Measurements from ENCODE around the gene C2CD2L. TPM values are rescaled to one million over a fixed set of nuclear protein-coding genes. Genes with fewer than 3 reads are reported as not detected.
A peak's percentile ranks its signal among the peaks of the same experiment; 100 is the strongest.

Gene C2CD2L
- total RNA-seq, 1 experiment from 2014 or later = 5.6 TPM

DNA sequence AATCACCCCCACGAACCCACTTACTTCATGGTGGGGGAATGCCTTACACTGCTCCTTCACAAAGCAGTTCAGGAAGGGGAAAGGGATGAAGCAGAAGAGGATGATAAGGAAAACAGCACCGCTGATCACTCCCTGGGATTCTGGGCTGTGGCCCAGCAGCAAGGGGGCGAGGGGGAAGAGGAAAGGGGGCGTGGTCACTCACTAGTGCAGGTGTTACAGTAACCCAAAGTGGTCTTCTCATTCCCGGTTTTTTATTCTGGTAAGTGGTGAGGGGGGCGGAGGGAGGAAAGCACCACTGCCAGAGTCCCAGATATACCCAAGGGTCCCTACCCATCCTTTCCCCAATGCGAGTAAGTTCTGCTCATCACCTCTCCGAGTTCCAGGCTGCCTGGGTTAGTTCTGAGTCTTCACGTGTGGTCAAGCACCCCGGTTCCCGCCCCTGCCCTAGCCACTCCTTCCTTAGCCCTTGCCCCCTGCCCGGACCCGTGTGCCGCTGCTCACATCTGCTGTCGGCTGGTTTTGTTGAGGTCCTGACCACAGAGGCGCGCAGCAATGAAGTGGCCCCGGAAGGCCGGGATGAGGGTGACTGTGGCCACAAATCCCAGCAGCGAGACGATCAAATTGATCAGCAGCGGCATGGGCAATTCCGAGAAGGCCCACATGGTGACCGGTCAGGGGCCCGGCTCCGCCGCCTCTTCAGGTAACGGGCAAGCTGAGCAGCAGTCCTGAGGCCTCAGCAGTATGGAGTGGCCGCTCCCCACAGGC is 6.0 kb upstream of the C2CD2L start:
- no peaks in the 10 kb centered on the region; the same call in 1 of the 2 replicates for H3K79me2 ChIP-seq (ENCODE audit: insufficient read depth, low read length)
- no peak overlapping the region for H3K27ac ChIP-seq (ENCODE audit: insufficient read length, low read depth, low read length)
- H4K5ac ChIP-seq (ENCODE audit: insufficient read length, low read depth, low read length) = no peak overlapping the region
- H3K14ac ChIP-seq (ENCODE audit: insufficient read depth, low read length) = peak overlapping the region; percentile 75; the same call in 1 of the 2 replicates
- DNase-seq = peak; percentile 79
- no peak overlapping the region for H2BK20ac ChIP-seq (ENCODE audit: low read depth, low read length, poor library complexity, severe bottlenecking)
- no peak overlapping the region for H2BK12ac ChIP-seq (ENCODE audit: insufficient read length, low read depth, low read length)
- peak overlapping the region; percentile 65 for H3K9ac ChIP-seq (ENCODE audit: extremely low read depth, insufficient read length, low read length)
- TF ChIP-seq, protein P1, sequence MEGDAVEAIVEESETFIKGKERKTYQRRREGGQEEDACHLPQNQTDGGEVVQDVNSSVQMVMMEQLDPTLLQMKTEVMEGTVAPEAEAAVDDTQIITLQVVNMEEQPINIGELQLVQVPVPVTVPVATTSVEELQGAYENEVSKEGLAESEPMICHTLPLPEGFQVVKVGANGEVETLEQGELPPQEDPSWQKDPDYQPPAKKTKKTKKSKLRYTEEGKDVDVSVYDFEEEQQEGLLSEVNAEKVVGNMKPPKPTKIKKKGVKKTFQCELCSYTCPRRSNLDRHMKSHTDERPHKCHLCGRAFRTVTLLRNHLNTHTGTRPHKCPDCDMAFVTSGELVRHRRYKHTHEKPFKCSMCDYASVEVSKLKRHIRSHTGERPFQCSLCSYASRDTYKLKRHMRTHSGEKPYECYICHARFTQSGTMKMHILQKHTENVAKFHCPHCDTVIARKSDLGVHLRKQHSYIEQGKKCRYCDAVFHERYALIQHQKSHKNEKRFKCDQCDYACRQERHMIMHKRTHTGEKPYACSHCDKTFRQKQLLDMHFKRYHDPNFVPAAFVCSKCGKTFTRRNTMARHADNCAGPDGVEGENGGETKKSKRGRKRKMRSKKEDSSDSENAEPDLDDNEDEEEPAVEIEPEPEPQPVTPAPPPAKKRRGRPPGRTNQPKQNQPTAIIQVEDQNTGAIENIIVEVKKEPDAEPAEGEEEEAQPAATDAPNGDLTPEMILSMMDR (conservative IDR thresholded peaks at IDR 0.05) = peak; percentile 32; the same call in 1 of the 3 replicates
- peaks cover 21 to 31% (median 28%) of the 10 kb centered on the region in 3 experiments; a peak in 6 of 7 replicates for H3K36me3 Mint-ChIP-seq (ENCODE audit: insufficient read depth in 1 of 3, low read depth in 3 of 3)
- H3K4me2 ChIP-seq (ENCODE audit: insufficient read depth, insufficient read length, low read length) = peak overlapping the region; percentile 91
- H4K8ac ChIP-seq (replicated peaks; ENCODE audit: insufficient read length, low read depth, low read length) = no peak overlapping the region
- no peak overlapping the region for H2AK5ac ChIP-seq (ENCODE audit: insufficient read length, low read length)
- H4K20me1 ChIP-seq (ENCODE audit: control insufficient read depth, insufficient read depth, insufficient read length) = no peaks in the 10 kb centered on the region
- H3K4me1 ChIP-seq (ENCODE audit: insufficient read depth, low read length) = no peaks in the 10 kb centered on the region
- H3K4ac ChIP-seq (ENCODE audit: low read depth, low read length) = no peak overlapping the region
- H3K4me3 Mint-ChIP-seq = peak overlapping the region; percentile 85 to 91
- peaks cover 25 to 26% of the 10 kb centered on the region in 2 experiments for H3K4me1 Mint-ChIP-seq
- H3K56ac ChIP-seq (ENCODE audit: insufficient read length, low read depth, low read length) = no peak overlapping the region
- no peaks in the 10 kb centered on the region for H3K9me3 ChIP-seq (ENCODE audit: control insufficient read depth, low read depth, low read length)
- no peak overlapping the region for H4K91ac ChIP-seq (ENCODE audit: insufficient read length, low read depth, low read length)
- no CpG with 5 or more reads among the region's 29 CpGs for WGBS (ENCODE audit: extremely low coverage, insufficient read length, low lambda C conversion rate)
- no peak overlapping the region for H2BK15ac ChIP-seq (ENCODE audit: low read depth, low read length)
- H3K27me3 Mint-ChIP-seq (ENCODE audit: low read depth) = peaks cover 3% of the 10 kb centered on the region; the same call in 1 of the 2 replicates
- peak overlapping the region; percentile 99 to 100 (median 100) for H3K27ac Mint-ChIP-seq
- H3K18ac ChIP-seq (ENCODE audit: insufficient read length, low read depth, low read length) = peak overlapping the region; percentile 54
- no peak overlapping the region for H2BK120ac ChIP-seq (ENCODE audit: low read depth, low read length, poor library complexity, severe bottlenecking)
- no peak overlapping the region for H2AFZ ChIP-seq (ENCODE audit: low read length)
- H3K79me1 ChIP-seq (ENCODE audit: insufficient read depth, low read depth, low read length, poor library complexity, severe bottlenecking) = no peaks in the 10 kb centered on the region
- H3K27me3 ChIP-seq (ENCODE audit: insufficient read depth, low read length) = no peaks in the 10 kb centered on the region
- no peak overlapping the region for H2BK5ac ChIP-seq (ENCODE audit: insufficient read length, low read length)
- peaks cover 16% of the 10 kb centered on the region for H3K23me2 ChIP-seq (ENCODE audit: insufficient read length, low read depth, low read length, poor library complexity, severe bottlenecking)
- no peaks in the 10 kb centered on the region; a peak in 1 of 5 replicates for H3K9me3 Mint-ChIP-seq
- H3K23ac ChIP-seq (ENCODE audit: insufficient read length, low read depth, low read length) = no peak overlapping the region
- no peak overlapping the region for H3T11ph ChIP-seq (ENCODE audit: low read length)

Measured in H9 (cell line).